ENCODE measurements around the gene STPG1. TPM values are rescaled to one million over a fixed set of nuclear protein-coding genes. Genes with fewer than 3 reads are reported as not detected.

The STPG1 gene
- total and polyA plus RNA-seq, 9 of the 15 experiments (the other 6 are each of a cell fraction or from before 2014, with no cell fraction given), result 5.0 to 11.9 (median 8.3) TPM

DNA sequence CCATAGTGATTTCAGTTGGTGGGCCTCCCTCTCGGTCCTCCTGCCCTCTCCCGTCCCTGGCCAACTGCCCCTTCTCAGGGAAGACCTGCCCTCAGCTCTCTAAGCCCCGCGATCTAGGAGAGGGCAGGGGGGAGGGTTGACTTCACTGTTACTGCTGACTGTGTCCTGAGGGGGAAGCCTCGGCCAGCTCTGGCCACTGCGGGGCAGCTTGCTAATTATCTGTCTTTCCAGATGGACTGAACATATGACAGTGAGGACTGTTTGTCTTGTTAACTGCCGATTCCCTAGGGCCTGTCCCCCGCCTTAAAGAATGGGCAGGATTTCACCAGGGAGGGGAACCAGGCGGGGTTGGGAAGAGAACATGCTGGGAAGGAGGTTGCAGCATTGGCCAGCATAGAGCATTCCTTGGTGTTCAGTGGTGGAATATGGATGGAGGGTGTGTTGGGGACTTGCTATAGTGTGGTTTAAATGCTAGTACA is 24.9 kb upstream of the STPG1 start (continued):
- TF ChIP-seq, protein P1, sequence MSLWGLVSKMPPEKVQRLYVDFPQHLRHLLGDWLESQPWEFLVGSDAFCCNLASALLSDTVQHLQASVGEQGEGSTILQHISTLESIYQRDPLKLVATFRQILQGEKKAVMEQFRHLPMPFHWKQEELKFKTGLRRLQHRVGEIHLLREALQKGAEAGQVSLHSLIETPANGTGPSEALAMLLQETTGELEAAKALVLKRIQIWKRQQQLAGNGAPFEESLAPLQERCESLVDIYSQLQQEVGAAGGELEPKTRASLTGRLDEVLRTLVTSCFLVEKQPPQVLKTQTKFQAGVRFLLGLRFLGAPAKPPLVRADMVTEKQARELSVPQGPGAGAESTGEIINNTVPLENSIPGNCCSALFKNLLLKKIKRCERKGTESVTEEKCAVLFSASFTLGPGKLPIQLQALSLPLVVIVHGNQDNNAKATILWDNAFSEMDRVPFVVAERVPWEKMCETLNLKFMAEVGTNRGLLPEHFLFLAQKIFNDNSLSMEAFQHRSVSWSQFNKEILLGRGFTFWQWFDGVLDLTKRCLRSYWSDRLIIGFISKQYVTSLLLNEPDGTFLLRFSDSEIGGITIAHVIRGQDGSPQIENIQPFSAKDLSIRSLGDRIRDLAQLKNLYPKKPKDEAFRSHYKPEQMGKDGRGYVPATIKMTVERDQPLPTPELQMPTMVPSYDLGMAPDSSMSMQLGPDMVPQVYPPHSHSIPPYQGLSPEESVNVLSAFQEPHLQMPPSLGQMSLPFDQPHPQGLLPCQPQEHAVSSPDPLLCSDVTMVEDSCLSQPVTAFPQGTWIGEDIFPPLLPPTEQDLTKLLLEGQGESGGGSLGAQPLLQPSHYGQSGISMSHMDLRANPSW (CRISPR knock-in tag; IDR thresholded peaks at IDR 0.05), result no peak
- TF ChIP-seq ETV1 (tag; conservative IDR thresholded peaks at IDR 0.05; ENCODE audit: low read depth), result no peak
- no peak for TF ChIP-seq DIDO1 (tag; IDR thresholded peaks at IDR 0.05; ENCODE audit: low read depth)
- TF ChIP-seq SRSF7 (optimal IDR thresholded peaks at IDR 0.05; ENCODE audit: low read depth, low read length), result no peak
- TF ChIP-seq, protein P2, sequence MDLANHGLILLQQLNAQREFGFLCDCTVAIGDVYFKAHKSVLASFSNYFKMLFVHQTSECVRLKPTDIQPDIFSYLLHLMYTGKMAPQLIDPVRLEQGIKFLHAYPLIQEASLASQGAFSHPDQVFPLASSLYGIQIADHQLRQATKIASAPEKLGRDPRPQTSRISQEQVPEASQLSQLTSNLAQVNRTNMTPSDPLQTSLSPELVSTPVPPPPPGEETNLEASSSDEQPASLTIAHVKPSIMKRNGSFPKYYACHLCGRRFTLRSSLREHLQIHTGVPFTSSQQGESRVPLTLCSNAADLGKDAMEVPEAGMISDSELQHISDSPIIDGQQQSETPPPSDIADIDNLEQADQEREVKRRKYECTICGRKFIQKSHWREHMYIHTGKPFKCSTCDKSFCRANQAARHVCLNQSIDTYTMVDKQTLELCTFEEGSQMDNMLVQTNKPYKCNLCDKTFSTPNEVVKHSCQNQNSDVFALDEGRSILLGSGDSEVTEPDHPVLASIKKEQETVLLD (IDR thresholded peaks at IDR 0.05), result no peak
- TF ChIP-seq, protein P3, sequence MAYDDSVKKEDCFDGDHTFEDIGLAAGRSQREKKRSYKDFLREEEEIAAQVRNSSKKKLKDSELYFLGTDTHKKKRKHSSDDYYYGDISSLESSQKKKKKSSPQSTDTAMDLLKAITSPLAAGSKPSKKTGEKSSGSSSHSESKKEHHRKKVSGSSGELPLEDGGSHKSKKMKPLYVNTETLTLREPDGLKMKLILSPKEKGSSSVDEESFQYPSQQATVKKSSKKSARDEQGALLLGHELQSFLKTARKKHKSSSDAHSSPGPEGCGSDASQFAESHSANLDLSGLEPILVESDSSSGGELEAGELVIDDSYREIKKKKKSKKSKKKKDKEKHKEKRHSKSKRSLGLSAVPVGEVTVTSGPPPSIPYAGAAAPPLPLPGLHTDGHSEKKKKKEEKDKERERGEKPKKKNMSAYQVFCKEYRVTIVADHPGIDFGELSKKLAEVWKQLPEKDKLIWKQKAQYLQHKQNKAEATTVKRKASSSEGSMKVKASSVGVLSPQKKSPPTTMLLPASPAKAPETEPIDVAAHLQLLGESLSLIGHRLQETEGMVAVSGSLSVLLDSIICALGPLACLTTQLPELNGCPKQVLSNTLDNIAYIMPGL (CRISPR knock-in tag; IDR thresholded peaks at IDR 0.05), result no peak
- TF ChIP-seq, protein P4, sequence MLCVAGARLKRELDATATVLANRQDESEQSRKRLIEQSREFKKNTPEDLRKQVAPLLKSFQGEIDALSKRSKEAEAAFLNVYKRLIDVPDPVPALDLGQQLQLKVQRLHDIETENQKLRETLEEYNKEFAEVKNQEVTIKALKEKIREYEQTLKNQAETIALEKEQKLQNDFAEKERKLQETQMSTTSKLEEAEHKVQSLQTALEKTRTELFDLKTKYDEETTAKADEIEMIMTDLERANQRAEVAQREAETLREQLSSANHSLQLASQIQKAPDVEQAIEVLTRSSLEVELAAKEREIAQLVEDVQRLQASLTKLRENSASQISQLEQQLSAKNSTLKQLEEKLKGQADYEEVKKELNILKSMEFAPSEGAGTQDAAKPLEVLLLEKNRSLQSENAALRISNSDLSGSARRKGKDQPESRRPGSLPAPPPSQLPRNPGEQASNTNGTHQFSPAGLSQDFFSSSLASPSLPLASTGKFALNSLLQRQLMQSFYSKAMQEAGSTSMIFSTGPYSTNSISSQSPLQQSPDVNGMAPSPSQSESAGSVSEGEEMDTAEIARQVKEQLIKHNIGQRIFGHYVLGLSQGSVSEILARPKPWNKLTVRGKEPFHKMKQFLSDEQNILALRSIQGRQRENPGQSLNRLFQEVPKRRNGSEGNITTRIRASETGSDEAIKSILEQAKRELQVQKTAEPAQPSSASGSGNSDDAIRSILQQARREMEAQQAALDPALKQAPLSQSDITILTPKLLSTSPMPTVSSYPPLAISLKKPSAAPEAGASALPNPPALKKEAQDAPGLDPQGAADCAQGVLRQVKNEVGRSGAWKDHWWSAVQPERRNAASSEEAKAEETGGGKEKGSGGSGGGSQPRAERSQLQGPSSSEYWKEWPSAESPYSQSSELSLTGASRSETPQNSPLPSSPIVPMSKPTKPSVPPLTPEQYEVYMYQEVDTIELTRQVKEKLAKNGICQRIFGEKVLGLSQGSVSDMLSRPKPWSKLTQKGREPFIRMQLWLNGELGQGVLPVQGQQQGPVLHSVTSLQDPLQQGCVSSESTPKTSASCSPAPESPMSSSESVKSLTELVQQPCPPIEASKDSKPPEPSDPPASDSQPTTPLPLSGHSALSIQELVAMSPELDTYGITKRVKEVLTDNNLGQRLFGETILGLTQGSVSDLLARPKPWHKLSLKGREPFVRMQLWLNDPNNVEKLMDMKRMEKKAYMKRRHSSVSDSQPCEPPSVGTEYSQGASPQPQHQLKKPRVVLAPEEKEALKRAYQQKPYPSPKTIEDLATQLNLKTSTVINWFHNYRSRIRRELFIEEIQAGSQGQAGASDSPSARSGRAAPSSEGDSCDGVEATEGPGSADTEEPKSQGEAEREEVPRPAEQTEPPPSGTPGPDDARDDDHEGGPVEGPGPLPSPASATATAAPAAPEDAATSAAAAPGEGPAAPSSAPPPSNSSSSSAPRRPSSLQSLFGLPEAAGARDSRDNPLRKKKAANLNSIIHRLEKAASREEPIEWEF (CRISPR knock-in tag; IDR thresholded peaks at IDR 0.05), result no peak
- 0 out of 4 replicates have a peak, but pooled peaks of 1 of the 2 experiments have one; percentile 15 for TF ChIP-seq NRF1 (conservative IDR thresholded peaks at IDR 0.05 in 1 of 2, IDR thresholded peaks at IDR 0.05 in 1 of 2)
- no peak for TF ChIP-seq RUNX1 (IDR thresholded peaks at IDR 0.05; ENCODE audit: low read depth)
- no peak for TF ChIP-seq DDX20 (tag; IDR thresholded peaks at IDR 0.05; ENCODE audit: low read depth)
- TF ChIP-seq, protein P5, sequence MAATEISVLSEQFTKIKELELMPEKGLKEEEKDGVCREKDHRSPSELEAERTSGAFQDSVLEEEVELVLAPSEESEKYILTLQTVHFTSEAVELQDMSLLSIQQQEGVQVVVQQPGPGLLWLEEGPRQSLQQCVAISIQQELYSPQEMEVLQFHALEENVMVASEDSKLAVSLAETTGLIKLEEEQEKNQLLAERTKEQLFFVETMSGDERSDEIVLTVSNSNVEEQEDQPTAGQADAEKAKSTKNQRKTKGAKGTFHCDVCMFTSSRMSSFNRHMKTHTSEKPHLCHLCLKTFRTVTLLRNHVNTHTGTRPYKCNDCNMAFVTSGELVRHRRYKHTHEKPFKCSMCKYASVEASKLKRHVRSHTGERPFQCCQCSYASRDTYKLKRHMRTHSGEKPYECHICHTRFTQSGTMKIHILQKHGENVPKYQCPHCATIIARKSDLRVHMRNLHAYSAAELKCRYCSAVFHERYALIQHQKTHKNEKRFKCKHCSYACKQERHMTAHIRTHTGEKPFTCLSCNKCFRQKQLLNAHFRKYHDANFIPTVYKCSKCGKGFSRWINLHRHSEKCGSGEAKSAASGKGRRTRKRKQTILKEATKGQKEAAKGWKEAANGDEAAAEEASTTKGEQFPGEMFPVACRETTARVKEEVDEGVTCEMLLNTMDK (IDR thresholded peaks at IDR 0.05; ENCODE audit: borderline replicate concordance, insufficient read depth, low read depth, low read length, poor library complexity, severe bottlenecking), result no peak
- no peak for TF ChIP-seq BHLHE40 (IDR thresholded peaks at IDR 0.05; ENCODE audit: low read length)
- TF ChIP-seq GATA2 (CRISPR knock-in tag; IDR thresholded peaks at IDR 0.05), result peak; percentile 85
- TF ChIP-seq GABPA (tag; conservative IDR thresholded peaks at IDR 0.05; ENCODE audit: low read depth), result no peak
